Measurements from ENCODE around the gene MALL.
"Not testable (repeated sequence)": the region's sequence is repeated elsewhere in the genome, so short reads cannot be mapped to it uniquely, and the experiment has no call there.

- TF ChIP-seq, protein P1, sequence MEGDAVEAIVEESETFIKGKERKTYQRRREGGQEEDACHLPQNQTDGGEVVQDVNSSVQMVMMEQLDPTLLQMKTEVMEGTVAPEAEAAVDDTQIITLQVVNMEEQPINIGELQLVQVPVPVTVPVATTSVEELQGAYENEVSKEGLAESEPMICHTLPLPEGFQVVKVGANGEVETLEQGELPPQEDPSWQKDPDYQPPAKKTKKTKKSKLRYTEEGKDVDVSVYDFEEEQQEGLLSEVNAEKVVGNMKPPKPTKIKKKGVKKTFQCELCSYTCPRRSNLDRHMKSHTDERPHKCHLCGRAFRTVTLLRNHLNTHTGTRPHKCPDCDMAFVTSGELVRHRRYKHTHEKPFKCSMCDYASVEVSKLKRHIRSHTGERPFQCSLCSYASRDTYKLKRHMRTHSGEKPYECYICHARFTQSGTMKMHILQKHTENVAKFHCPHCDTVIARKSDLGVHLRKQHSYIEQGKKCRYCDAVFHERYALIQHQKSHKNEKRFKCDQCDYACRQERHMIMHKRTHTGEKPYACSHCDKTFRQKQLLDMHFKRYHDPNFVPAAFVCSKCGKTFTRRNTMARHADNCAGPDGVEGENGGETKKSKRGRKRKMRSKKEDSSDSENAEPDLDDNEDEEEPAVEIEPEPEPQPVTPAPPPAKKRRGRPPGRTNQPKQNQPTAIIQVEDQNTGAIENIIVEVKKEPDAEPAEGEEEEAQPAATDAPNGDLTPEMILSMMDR (IDR thresholded peaks at IDR 0.05; ENCODE audit: control extremely low read depth in 1 of 3, insufficient read depth in 1 of 3, low read depth in 1 of 3, low read length in 3 of 3): not testable (repeated sequence)
- TF ChIP-seq EZH2 (IDR thresholded peaks at IDR 0.05; ENCODE audit: low read depth, low read length, severe bottlenecking); POLR2A (IDR thresholded peaks at IDR 0.05; ENCODE audit: control extremely low read depth in 1 of 2, low read depth in 2 of 2, low read length in 2 of 2); SUZ12 (IDR thresholded peaks at IDR 0.05; ENCODE audit: low read length); NANOG (IDR thresholded peaks at IDR 0.05; ENCODE audit: insufficient read depth, low read depth, low read length, poor library complexity, severe bottlenecking); SP1 (IDR thresholded peaks at IDR 0.05; ENCODE audit: low read depth, low read length); JUND (IDR thresholded peaks at IDR 0.05; ENCODE audit: low read length); KDM1A (IDR thresholded peaks at IDR 0.05; ENCODE audit: borderline replicate concordance, low read length); TAF1 (IDR thresholded peaks at IDR 0.05; ENCODE audit: low read depth, low read length); RBBP5 (IDR thresholded peaks at IDR 0.05; ENCODE audit: borderline replicate concordance, low read depth, low read length); SIN3A (conservative IDR thresholded peaks at IDR 0.05 in 1 of 2, IDR thresholded peaks at IDR 0.05 in 1 of 2; ENCODE audit: low read depth in 1 of 2, low read length in 2 of 2); YY1 (IDR thresholded peaks at IDR 0.05; ENCODE audit: low read depth, low read length); CEBPB (IDR thresholded peaks at IDR 0.05; ENCODE audit: low read depth, low read length): not testable (repeated sequence)
- TF ChIP-seq, protein P2, sequence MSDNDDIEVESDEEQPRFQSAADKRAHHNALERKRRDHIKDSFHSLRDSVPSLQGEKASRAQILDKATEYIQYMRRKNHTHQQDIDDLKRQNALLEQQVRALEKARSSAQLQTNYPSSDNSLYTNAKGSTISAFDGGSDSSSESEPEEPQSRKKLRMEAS (IDR thresholded peaks at IDR 0.05): not testable (repeated sequence)
Measured at GRCh38 chr2:110060550-110060949, 55.1 kb downstream of the MALL start.
